Measurements from ENCODE around the gene DOK7.

DOK7 gene

DNA sequence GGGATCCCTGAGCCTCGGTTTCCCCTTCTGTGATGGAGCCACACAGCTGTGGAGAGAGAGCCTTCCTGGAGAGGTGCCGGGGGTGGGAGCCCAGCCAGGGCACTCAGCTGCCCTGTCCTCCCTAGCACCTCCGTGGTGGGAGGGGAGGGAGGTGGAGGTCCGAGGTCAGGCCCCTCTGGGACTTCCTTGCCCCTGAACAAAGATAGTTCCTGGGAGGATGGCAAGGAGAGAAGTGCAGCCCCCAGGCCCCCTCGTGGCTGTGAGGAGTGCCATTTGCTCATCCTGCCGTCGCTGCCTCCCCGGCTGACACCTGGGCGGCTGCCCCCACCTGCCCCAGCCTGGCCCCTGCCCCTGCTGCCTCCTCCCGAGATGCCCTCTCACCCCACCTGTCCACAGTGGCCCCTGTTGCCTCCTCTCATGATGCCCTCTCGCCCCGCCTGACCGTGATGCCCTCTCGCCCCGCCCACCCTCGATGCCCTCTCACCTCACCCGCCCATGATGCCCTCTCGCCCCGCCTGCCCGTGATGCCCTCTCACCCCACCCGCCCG, 12.7 kb downstream of the DOK7 start:
- no peak for DNase-seq (ENCODE audit: low spot score)

DNA sequence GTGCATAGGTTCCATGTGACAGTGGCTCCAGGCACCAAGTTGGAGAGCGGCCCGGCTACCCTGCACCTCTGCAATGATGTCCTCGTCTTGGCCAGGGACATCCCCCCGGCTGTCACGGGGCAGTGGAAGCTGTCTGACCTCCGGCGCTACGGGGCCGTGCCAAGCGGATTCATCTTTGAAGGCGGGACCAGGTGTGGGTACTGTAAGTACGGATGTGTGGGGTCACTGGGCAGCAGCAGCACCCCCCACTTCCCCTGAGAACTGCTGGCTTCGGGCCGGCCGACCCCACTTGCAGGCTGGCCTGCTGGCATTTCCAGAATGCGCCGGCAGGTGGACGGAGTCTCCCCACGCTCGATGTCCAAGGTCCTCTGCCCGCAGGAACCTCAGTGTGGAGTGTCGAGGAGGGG, 13.2 kb downstream of the DOK7 start:
- DNase-seq (ENCODE audit: low spot score): no peak

DNA sequence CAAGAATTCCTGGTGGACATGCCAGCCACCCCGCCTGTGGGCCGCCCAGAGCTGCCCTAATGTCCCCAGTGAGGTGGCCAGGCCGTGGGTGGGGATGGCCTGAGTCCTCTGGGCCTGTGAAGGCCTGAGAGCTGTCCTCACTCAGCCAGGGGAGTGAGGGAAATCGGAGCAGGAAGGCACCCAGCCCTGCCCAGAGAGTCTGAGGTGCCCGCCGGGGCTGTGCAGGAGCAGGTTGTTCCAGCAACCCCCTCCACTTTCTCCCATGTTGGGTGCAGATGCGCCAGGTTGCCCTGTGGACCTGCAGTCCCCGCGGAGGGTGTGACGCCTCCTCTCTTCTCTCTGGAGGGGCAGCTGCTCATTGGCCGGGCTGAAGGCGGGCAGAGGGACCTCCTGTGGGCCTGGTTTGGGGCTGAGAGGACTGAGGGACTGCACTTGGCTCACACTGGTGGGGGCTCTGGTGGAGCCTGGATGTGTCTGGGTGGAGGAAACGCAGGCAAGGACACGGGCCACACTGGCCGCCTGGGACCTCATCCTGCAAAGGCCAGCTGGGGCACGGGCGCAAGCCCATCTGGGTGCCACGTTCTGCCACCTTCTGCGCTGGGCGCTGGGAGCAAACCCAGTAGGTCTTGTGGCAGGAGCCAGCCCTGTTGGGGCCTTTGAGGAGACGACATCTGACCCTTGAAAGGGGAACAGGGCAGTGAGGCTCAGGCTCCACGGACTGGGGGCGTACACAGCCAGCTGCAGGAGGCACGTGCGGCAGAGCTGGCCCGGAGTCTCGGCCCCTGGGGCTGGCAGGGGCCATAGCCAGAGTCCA, 14.0 kb downstream of the DOK7 start:
- no peak for DNase-seq (ENCODE audit: low spot score)

DNA sequence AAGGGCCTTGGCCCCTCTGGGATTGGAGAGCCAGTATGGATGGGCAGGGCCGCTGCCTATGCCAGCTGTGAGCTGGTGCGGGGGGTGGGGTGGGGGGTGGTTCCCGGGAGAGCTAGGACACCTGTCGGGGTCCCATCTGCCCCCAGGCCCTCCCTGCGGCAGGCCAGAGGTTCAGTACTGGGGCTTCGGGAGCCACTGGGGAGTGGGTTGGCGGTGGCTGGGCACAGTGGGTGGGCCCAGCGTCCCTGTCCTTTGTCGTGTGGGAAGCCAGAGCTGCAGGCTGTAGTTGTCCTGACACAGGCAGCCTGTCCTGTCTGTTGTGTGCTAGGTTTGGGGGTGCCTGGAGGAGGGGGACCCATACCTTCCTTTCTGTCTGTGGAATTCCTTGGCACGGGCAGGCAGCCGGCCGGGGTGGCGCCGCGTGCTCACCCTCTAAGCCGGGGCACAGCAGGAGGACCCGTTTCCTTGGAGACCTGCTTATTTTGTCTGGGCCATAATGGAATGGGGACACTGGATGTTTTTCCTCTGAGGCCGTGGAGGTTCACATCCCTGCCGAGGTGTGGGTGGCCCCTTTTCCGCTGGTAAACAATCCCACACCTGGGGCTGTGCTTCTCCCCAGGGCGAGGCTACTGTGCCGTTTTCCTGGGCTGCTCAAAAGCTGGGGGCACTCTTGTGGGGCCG, 14.8 kb downstream of the DOK7 start:
- no peak for DNase-seq (ENCODE audit: low spot score)

DNA sequence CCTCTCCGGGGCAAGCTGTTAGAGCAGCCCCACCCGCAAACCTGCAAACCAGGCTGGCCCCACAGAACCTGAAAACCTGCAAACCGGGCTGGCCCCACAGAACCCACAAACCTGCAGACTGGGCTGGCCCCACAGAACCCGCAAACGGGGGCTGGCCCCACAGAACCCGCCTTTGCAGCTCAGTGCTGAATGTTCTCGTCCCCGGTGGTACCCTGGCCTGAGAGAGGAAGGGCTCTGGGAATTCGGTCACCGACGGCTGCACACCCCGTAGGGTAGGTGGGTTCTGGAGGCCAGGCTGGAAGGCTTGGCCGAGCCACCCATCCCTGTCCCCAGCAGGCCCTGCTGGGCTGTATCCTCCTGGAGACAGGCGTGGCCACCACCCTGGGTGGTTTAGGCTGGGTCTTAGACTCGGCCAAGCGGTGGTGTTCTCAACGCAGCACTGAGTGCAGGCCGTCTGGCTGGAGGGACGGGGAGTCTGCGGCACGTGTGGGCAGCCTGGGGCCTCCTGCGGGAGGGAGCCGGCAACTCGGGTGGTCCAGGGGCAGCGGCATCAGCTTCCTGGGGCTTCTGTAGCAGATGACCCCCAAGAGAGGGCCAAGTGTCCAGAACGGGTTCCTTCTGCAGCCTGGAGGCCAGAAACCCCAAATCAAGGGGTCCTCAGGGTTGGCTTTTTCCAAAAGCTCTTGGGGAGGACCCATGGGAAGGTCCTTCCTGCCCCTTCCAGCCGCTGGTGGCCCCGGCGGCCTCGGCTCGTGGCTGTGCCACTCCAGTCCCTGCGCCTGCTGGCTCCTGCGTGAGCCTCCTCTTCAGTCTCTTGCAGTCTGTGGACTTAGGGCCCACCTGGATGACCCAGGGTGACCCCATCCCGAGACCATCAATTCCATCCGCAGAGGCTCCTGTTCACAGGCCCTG, 15.6 kb downstream of the DOK7 start:
- DNase-seq (ENCODE audit: low spot score): no peak

DNA sequence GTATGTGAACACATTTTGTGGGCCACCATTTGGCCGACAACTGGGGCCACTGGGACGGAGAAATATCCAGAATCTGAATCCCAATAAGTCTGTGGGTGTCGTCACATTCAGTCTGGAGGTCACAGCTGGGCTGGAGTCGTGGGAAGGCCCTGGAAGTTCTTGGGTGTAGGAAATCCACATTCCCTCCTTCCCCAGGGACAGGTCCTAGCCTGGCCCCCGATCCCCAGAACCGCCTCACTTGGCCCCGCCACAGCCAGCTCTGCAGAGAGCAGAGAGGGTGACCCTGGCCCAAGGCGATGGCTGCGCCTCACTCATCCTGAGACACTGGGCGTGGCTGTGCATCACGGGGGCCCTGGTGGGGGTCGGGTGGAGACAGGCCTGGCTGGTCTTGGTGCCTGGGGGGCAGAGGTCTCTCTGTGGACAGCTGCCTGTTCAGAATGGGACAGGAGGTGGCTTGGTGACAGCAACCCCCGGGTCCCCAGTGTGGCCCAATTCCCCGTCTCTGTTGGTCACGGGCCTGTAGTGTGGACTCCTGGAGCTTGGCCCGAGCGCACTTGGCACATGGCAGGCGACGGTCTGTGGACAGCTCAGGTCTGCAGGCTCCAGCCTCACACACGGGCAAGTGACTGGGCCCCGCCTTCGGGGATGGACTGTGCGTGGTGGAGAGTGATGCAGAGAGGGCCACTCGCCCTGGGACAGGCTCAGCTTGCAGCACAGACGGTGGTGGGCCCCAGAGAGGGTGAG, 16.4 kb downstream of the DOK7 start:
- no peak for DNase-seq (ENCODE audit: low spot score)

DNA sequence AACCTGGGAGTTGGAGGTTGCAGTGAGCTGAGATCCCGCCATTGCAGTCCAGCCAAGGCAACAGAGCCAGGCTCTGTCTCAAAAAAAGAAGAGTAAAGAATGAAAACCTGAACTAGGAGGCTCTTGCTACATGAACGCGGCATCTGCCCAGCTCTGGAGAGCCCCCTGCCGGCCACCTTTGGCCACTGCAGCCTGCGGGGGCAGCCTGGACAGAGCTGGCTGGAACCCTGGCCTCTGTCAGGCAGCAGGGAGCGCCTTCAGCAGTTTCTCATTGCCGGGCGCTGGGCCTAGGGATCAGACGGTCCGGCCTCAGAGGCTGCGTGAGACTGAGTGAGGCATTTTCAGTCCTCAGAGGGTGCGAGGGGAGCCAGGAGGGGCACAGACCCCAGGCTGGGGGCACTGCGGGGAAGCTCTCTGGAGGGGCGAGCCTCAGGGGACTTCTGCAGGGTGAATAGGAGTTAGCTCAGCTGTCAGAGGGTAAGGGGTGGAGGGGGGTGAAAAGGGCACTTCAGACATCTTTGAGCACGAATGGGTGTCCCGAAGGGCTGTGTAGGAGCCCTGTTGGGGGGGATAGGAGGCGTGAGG, 17.5 kb downstream of the DOK7 start:
- peak; percentile 59 for DNase-seq (ENCODE audit: low spot score)

DNA sequence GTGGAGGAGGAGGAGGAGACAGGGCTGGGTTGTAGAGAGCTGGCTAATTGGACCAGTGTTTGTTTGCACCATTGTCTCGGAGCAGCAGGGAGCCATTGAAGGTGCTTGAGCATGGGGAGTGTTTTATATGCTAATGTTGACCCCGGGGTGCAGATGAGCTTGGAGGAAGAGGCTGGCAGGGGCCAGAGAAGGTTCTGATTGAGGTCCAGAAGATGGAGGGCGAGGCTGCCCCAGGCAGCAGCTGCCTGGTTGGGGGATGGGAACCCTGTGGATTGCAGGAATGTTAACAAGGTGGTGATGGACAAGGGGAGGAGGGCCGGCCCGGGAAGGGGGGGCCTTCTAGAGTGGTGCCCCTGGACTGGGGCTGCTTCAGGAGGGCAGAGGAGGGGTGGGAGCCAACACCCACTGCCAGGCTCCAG, 18.0 kb downstream of the DOK7 start:
- no peak for DNase-seq (ENCODE audit: low spot score)

DNA sequence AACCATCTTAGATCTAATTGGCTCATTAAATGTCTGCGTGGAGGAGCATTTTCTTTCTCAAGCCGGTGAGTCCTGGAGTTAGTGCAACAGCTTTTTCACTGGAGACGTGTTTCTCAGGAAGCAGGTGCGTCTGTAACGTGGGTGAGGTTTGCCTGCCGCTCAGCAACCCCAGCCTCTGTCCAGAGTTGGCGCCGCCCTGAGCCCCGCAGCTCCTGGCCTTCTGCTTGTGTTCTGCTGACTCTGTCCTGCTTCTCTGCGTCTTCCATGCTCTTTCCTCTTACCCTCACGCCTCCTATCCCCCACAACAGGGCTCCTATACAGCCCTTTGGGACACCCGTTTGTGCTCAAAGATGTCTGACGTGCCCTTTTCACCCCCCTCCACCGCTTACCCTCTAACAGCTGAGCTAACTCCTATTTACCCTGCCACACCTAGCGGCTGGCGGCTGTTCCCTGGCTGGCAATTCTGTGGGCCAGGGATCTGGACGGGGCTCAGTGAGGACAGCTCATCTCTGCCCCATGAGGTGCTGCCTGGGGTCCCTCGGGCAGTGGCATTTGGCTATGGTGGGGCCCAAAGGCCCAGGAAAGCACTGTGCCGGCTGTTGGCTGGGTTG, 18.8 kb downstream of the DOK7 start:
- DNase-seq (ENCODE audit: low spot score): no peak

DNA sequence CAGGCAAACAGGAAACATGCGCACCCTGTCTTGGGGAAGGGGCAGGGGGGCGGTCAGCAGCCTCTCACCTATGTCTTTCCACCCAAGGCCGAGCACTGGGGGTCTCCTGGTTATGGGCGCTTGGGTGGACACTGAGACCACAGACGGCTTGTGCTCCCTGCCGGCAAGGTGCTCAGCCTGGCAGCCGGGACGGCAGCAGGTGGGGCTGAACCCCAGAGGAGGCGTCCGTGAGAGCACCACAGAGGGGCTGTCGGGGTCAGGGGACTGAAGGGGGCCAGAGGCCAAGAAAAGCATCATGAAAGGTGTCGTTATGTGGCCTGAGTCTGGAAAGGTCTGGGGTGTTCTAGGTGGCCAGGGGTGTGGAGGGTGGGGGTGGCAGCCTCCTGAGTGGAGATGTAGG, 19.6 kb downstream of the DOK7 start:
- DNase-seq (ENCODE audit: low spot score): no peak

DNA sequence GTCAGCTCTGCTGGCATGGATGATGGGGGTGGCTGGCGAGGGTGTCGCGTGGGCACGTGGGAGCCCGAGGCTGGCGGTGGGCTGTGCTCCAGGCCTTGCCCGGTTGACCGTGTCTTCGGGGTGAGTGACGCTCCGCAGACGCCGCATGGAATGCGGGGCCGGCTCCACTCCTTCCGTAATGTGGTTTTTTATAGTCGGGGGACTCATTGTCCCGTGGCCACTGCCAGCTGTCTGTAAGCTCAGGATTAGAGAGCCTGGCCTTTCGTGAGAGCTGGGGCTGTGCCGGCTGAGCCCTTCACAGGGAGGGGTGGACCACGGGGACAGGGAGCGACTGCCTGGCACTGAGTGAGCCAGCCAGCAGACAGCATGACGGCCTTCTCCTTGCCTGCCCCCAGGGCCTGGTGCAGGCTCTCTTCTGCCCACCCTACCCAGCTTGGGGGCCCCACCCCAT, 20.4 kb downstream of the DOK7 start:
- DNase-seq (ENCODE audit: low spot score): no peak

DNA sequence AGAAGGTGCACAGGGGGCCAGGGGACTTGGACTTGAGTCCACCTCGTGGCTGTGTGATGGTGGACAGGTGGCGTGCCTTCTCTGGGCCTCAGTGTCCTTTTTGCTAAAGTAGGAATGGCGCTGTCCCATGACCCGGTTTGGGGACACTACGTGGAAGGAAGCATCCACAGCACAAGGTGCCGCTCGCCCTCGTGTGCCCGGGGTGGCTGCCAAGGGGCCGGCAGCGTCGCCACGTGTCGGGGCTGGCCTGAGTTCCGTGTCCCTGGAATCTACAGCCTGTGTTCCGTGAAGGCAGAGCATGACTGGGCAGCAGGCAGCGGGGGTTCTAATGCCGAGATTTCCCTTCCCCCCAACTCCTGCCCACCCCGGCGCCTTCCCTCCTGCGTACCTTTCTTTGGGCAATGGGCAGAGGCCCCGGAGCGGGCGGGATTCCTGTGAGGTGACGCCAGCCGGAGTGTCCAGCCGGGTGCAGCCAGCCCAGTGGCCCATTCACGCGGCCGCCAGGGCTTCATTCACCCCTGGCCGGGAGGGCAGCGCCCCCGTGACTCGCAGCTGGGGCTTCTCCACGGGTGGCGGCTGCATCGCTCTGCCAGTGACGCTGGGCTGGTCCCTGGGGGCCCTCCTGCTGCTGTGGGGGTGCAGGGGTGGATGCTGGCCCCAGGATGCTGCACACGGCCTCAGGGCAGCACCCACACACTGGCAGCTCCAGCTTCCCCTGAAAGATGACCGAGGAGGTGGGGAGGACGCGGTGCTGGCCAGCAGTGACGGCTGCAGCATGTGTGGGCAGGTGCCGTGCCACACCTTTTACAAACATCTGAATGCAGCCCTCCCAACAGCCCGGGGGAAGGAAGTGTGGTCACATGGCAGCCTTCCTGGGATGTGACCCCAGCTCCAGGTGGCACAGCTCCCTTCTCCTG, 21.2 kb downstream of the DOK7 start:
- DNase-seq (ENCODE audit: low spot score): no peak

DNA sequence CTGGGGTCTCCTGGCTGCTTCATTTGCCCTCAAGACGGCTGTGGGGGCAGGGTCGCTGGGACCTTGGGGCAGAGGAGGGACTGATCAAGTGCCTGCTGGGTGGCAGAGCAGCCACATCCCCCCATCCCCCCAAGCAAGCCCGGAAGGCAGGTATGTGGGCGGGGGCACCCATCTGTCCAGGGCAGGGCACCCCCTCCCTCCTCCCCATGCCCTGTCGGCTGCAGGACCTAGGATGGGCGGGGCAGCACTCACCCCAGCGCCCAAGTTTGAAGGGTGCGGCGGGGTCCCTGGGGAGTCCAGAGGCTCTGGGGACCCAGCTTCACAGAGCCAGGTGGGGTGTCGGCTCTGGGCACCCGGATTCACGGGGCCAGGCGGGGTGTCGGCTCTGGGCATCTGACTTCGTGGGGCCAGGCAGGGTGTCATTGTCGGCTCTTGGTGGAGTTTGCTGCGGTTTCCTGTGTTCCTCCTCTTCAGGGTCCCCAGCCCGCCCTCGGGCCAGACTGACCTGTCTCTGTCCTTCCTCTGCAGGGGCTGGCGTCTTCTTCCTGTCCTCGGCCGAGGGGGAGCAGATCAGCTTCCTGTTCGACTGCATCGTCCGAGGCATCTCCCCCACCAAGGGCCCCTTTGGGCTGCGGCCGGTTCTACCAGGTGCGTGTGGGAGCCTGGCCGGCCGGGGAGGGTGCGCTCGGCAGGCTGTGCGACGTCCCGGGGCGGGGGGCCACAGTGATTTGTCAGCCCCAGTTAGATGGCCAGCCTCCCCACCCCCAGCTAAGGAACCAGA, 22.1 kb downstream of the DOK7 start:
- DNase-seq (ENCODE audit: low spot score): no peak

DNA sequence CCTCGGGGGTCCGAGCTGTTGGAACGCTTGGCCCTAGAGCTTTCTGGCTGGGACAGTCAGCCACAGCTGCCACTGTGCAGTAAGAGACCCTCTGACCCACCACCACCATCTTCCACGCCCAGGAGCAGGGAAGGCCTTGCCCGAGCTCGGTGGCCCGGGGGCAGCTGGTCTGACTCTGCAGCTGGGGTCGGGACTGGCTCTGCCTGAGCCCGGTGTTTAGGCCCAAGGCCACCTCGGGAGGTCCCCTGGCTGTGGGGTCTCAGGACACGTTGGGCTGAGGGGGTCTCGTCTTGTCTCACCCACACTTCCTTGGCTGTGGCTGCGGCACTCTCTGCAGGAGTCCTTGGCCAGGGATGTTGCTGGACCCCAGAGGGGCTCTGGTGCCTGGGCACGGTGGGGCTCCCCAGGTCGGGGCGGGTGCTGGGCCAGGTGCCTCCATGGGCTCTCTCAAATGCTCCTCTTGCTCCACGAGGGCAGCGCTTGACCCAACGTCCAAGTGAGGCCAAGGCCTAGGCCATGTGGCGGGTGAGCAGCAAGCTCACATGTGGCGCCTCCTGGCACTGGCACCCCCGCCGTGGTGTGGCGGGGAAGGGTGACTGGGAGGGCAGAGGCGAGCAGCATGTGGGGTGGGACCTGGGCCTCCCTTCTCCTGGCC, 22.9 kb downstream of the DOK7 start:
- no peak for DNase-seq (ENCODE audit: low spot score)

DNA sequence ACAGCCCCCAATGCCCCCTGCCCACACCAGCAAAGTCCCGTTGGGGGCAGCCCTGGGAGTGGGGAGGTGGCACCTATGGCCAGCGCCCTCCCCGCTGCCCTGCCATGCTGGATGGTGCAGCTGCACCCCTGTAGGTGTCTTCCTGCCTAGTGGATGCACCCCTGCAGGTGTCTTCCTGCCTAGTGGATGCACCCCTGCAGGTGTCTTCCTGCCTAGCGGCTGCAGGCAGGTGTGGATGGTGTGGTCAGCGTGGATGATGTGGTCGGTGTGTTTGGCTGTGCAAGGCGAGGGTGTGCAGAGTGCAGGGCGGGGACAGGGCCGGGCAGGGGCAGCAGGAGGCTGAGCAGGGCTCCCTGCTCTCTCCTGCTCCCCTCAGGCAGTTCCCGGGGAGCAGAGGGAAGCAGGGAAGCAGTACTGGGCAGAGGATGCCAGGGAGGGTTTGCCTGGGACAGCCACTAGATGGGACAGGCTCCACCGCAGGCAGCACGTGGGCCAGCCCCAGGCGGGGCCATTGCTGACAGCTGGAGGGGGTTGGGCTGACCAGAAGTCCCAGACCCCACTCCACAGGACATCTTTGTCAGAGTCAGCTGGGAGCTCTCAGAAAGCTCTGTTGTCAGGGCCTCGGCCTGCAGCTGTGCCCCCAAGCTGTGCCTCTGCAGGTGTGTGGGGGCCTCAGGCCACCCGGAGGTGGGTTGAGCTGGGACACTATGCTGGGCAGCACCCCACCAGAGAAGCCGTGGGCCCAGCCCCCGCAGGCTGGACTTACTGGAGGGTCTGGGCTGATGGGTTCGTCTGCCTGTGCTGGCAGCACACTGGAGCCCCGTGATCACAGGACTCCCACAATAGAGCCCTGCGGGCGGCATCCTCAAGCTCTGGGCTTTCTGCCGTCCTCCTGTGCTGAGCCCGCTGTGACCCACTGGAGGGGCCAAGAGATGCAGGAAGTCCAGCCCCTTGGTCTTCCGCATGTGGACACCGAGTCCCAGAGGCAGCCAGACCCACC, 23.7 kb downstream of the DOK7 start:
- DNase-seq (ENCODE audit: low spot score): no peak

DNA sequence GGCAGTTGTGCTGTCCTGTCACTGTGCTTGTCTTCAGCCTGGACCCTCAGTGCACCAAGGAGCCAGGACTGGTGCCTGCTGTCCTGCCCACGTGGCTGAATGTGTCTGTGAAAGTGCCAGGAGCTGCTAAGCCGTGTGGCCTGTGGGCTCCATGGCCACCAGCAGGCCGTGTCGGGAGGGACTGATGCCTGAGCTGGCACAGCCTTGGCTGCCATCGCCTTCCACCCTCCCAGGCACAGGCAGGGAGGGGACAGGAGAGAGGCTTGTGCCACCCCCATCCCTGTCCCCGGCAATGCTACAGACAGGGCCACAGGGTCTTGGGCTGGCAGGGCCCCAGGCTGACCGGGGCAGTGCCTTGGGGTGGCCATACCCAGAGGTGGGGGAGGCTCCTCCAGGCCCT, 24.8 kb downstream of the DOK7 start:
- no peak for DNase-seq (ENCODE audit: low spot score)

DNA sequence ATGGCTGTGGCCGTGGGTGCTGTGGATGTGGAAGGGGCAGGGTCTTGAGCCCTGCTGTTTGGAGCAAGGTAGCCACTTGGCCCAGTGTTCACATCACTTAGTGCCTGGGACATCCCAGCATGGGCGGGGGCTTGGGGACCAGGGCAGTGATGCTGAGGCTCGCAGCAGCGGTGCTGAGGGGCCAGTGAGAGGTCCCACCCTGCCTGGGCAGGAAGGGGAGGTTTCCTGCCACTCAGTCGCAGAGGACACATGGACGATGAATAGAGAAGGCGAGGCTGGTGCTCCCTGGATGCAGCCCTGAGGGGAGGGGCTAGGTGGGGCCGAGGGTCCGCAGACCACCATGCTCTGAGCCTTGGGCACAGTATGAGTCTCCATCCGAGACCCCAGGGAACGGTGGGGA, 25.7 kb downstream of the DOK7 start:
- no peak for DNase-seq (ENCODE audit: low spot score)

All from hematopoietic multipotent progenitor cell treated with erythropoietin and hydrocortisone succinate and interleukin-3 and kit ligand, for 15 days (in vitro differentiated cells).